Gastroesophageal sphincter (tissue), 4 donors: ENCODE data around the gene KDM2A. TPM values are rescaled to one million over a fixed set of nuclear protein-coding genes. Genes with fewer than 3 reads are reported as not detected.
A peak's percentile ranks its signal among the peaks of the same experiment; 100 is the strongest.
"Not testable (repeated sequence)": the region's sequence is repeated elsewhere in the genome, so short reads cannot be mapped to it uniquely, and the experiment has no call there.

Source experiments
- ATAC-seq: fragments of 150-250 bp; one replicate; pipeline ENCODE4 v1.9.1; 2016; ENCODE audit warnings: mild to moderate bottlenecking, moderate library complexity
- H3K27ac ChIP-seq, 4 donors: fragments of 200-600 bp; sonication (generic) in 3 of 4; 1 replicate in 3 of 4; 2 replicates in 1 of 4; pipeline ENCODE4 v1.5.1; 2016 to 2019
- H3K27me3 ChIP-seq: fragments of 200-600 bp; sonication (generic); one replicate; pipeline ENCODE4 v1.5.1; 2019
- H3K36me3 ChIP-seq, 2 donors: fragments of 200-600 bp; sonication (generic); one replicate each; pipeline ENCODE4 v1.5.1; 2019; ENCODE audit warnings: control low read depth in 1 of 2
- H3K4me1 ChIP-seq, 3 donors: fragments of 200-600 bp; sonication (generic); 1 replicate in 2 of 3; 2 replicates in 1 of 3; pipeline ENCODE4 v1.5.1; 2016 to 2019; ENCODE audit warnings: control low read depth in 2 of 3
- H3K4me3 ChIP-seq, 2 donors: fragments of 200-600 bp; sonication (generic); one replicate each; pipeline ENCODE4 v1.5.1; 2019; ENCODE audit warnings: mild to moderate bottlenecking in 1 of 2, moderate library complexity in 1 of 2
- H3K9me3 ChIP-seq, 3 donors: fragments of 200-600 bp; sonication (generic); one replicate each; pipeline ENCODE4 v1.5.1; 2017 to 2019; ENCODE audit warnings: control low read depth in 2 of 3
- CTCF ChIP-seq, 4 experiments: fragments of 200-600 bp in 2 of 4; fragments of 450-650 bp in 2 of 4; sonication (generic) in 1 of 4; IDR thresholded peaks; one replicate each; pipeline ENCODE4 v1.5.1; 2017 to 2019; ENCODE audit warnings: antibody characterized with exemption in 4 of 4, mild to moderate bottlenecking in 2 of 4, moderate library complexity in 2 of 4
- EP300 ChIP-seq: sonication (generic); formaldehyde crosslinking; IDR thresholded peaks from one replicate; pipeline ENCODE4 v1.6.1; 2017; ENCODE audit warnings: antibody characterized with exemption, mild to moderate bottlenecking
- POLR2A ChIP-seq, 2 donors: fragments of 450-650 bp; IDR thresholded peaks; one replicate each; pipeline ENCODE4 v1.6.1; 2017; ENCODE audit warnings: antibody characterized with exemption in 2 of 2, mild to moderate bottlenecking in 2 of 2, moderate library complexity in 1 of 2
- POLR2AphosphoS5 ChIP-seq: sonication (generic); formaldehyde crosslinking; IDR thresholded peaks from one replicate; pipeline ENCODE4 v1.6.1; 2017; ENCODE audit warnings: antibody characterized with exemption
- WGBS, 2 donors: methylation state at CpG; one replicate each; pipeline ENCODE4 v1.1.5; 2018; ENCODE audit warnings: low coverage in 1 of 2; 5-methylcytosine and 5-hydroxymethylcytosine counted together
- total RNA-seq, 4 donors: library from RNA; depleted of rRNA; stranded (reverse); fragments of >200 nt; gene quantifications; one replicate each; pipeline ENCODE4 v1.1.0, GENCODE V29; 2016

Gene KDM2A
- total RNA-seq, 4 donors from 2014 or later: 35.4 to 68.0 (median 48.3) TPM

GRCh38 chr11:67120881-67121710 is 2.0 kb downstream of the KDM2A start:
- Histone ChIP-seq H3K4me1 (peaks cover 0 to 50% (median 10%) of the 10 kb centered on the region in 3 donors), H3K4me3 (peak overlapping the region; percentile 78 to 93), H3K27me3 (no peaks in the 10 kb centered on the region), H3K27ac (peak overlapping the region; percentile 37 to 100 (median 98)), H3K9me3 (no peaks in the 10 kb centered on the region), H3K36me3 (peaks cover 0 to 12% of the 10 kb centered on the region in 2 donors)
- 4 to 8% methylated on average over 8 of the region's 9 CpGs for WGBS, 2 donors
- TF ChIP-seq POLR2AphosphoS5: no peak
- TF ChIP-seq EP300: no peak
- TF ChIP-seq POLR2A (IDR thresholded peaks at IDR 0.05): no peak
- TF ChIP-seq CTCF (IDR thresholded peaks at IDR 0.05): no peak
- no peak for ATAC-seq

- 94 to 97% methylated on average over 3 to 4 of the region's 5 CpGs for WGBS, 2 donors
- not testable (repeated sequence) for H3K27me3 ChIP-seq, ATAC-seq, H3K9me3 ChIP-seq, H3K4me3 ChIP-seq
- peak overlapping the region in 2 of 4 donors; percentile 27 to 35 for H3K27ac ChIP-seq
- H3K36me3 ChIP-seq: peaks cover 0 to 28% of the 10 kb centered on the region in 2 donors
- H3K4me1 ChIP-seq: peaks cover 0 to 65% (median 10%) of the 10 kb centered on the region in 3 donors
Measured at GRCh38 chr11:67123801-67124200, 4.7 kb downstream of the KDM2A start.

GRCh38 chr11:67126243-67126642 is 7.2 kb downstream of the KDM2A start:
- WGBS, 2 donors: 75% methylated on average over 5 of the region's 8 CpGs; no CpG with 5 or more reads in 1 of the 2 donors

GRCh38 chr11:67126986-67127385 is 7.9 kb downstream of the KDM2A start:
- Histone ChIP-seq H3K4me3 (no peak overlapping the region), H3K27ac (no peak overlapping the region), H3K27me3 (no peaks in the 10 kb centered on the region), H3K4me1 (peaks cover 0 to 75% (median 6%) of the 10 kb centered on the region in 3 donors), H3K9me3 (no peaks in the 10 kb centered on the region), H3K36me3 (peaks cover 0 to 52% of the 10 kb centered on the region in 2 donors)
- TF ChIP-seq CTCF (IDR thresholded peaks at IDR 0.05) (no peak), POLR2AphosphoS5 (no peak), POLR2A (IDR thresholded peaks at IDR 0.05) (no peak), EP300 (no peak)
- WGBS, 2 donors: 62 to 72% methylated on average over 3 to 4 of the region's 4 CpGs
- no peak for ATAC-seq

More at GRCh38 chr11:67126243-67126642, 7.2 kb downstream of the KDM2A start:
- not testable (repeated sequence) for H3K27me3 ChIP-seq, ATAC-seq, H3K9me3 ChIP-seq, H3K4me3 ChIP-seq, H3K27ac ChIP-seq
- Histone ChIP-seq H3K36me3 (peaks cover 0 to 45% of the 10 kb centered on the region in 2 donors), H3K4me1 (peaks cover 0 to 75% (median 10%) of the 10 kb centered on the region in 3 donors)

GRCh38 chr11:67130861-67131260 is 11.8 kb downstream of the KDM2A start:
- not testable (repeated sequence) for H3K4me3 ChIP-seq, H3K27ac ChIP-seq, ATAC-seq, H3K9me3 ChIP-seq, H3K27me3 ChIP-seq
- H3K4me1 ChIP-seq: peaks cover 0 to 60% (median 0%) of the 10 kb centered on the region in 3 donors
- 90% methylated on average over 7 of the region's 10 CpGs; no CpG with 5 or more reads in 1 of the 2 donors for WGBS, 2 donors
- peaks cover 0 to 81% of the 10 kb centered on the region in 2 donors for H3K36me3 ChIP-seq

- H3K4me1 ChIP-seq: peaks cover 0 to 32% (median 0%) of the 10 kb centered on the region in 3 donors
- no peaks in the 10 kb centered on the region for H3K9me3 ChIP-seq
- TF ChIP-seq POLR2A (IDR thresholded peaks at IDR 0.05): no peak
- TF ChIP-seq POLR2AphosphoS5: no peak
- TF ChIP-seq CTCF (IDR thresholded peaks at IDR 0.05): no peak
- no peak for TF ChIP-seq EP300
- H3K36me3 ChIP-seq: peaks cover 0 to 99% of the 10 kb centered on the region in 2 donors
- WGBS, 2 donors: 59 to 67% methylated on average over 1 of the region's 1 CpG
- H3K27ac ChIP-seq: no peak overlapping the region
- no peak for ATAC-seq
- no peak overlapping the region for H3K4me3 ChIP-seq
- H3K27me3 ChIP-seq: no peaks in the 10 kb centered on the region
Measured at GRCh38 chr11:67136156-67136555, 17.1 kb downstream of the KDM2A start.
